GM21717 (cell line): ENCODE data around the gene MSTO1.
"Not testable (repeated sequence)": the region's sequence is repeated elsewhere in the genome, so short reads cannot be mapped to it uniquely, and the experiment has no call there.

Experiments
- ATAC-seq: cut with Tn5 transposase; IDR thresholded peaks from one replicate; pipeline ENCODE4 v1.9.1; 2021; ENCODE audit warnings: mild to moderate bottlenecking, moderate library complexity; ENCODE audit not compliant: unreplicated experiment

The MSTO1 gene

GRCh38 chr1:155613226-155613625 lies 3.2 kb downstream of the MSTO1 start:
- ATAC-seq = not testable (repeated sequence)

GRCh38 chr1:155622191-155622590 lies 12.2 kb downstream of the MSTO1 start:
- ATAC-seq = no peak

- ATAC-seq = no peak
Observed at GRCh38 chr1:155623357-155623756, 13.3 kb downstream of the MSTO1 start.

- not testable (repeated sequence) for ATAC-seq
Observed at GRCh38 chr1:155626428-155626827, 16.4 kb downstream of the MSTO1 start.

- ATAC-seq = no peak
Observed at GRCh38 chr1:155636397-155637153, 26.6 kb downstream of the MSTO1 start.

GRCh38 chr1:155640367-155640766 lies 30.3 kb downstream of the MSTO1 start:
- ATAC-seq = no peak

- not testable (repeated sequence) for ATAC-seq
Observed at GRCh38 chr1:155642559-155643180, 32.7 kb downstream of the MSTO1 start.

- no peak for ATAC-seq
Observed at GRCh38 chr1:155643230-155643629, 33.2 kb downstream of the MSTO1 start.

- no peak for ATAC-seq
Observed at GRCh38 chr1:155645034-155645598, 35.1 kb downstream of the MSTO1 start.

GRCh38 chr1:155645648-155646047 lies 35.6 kb downstream of the MSTO1 start:
- no peak for ATAC-seq

GRCh38 chr1:155646307-155646706 lies 36.3 kb downstream of the MSTO1 start:
- ATAC-seq = no peak

GRCh38 chr1:155648207-155649147 lies 38.5 kb downstream of the MSTO1 start:
- ATAC-seq = no peak

GRCh38 chr1:155649676-155650075 lies 39.7 kb downstream of the MSTO1 start:
- no peak for ATAC-seq

GRCh38 chr1:155650231-155650757 lies 40.3 kb downstream of the MSTO1 start:
- no peak for ATAC-seq

- ATAC-seq = no peak
Observed at GRCh38 chr1:155651861-155652661, 42.0 kb downstream of the MSTO1 start.

- ATAC-seq = no peak
Observed at GRCh38 chr1:155652951-155653350, 42.9 kb downstream of the MSTO1 start.

- ATAC-seq = no peak
Observed at GRCh38 chr1:155657463-155657862, 47.4 kb downstream of the MSTO1 start.

- ATAC-seq = not testable (repeated sequence)
Observed at GRCh38 chr1:155661239-155661638, 51.2 kb downstream of the MSTO1 start.
